GM21723 (cell line): ENCODE results near the gene EPO.
"Not testable (repeated sequence)": the region's sequence is repeated elsewhere in the genome, so short reads cannot be mapped to it uniquely, and the experiment has no call there.

Source experiments
- ATAC-seq: cut with Tn5 transposase; IDR thresholded peaks from one replicate; pipeline ENCODE4 v1.9.1; 2021; ENCODE audit warnings: mild to moderate bottlenecking, moderate library complexity; ENCODE audit not compliant: unreplicated experiment

EPO gene

DNA sequence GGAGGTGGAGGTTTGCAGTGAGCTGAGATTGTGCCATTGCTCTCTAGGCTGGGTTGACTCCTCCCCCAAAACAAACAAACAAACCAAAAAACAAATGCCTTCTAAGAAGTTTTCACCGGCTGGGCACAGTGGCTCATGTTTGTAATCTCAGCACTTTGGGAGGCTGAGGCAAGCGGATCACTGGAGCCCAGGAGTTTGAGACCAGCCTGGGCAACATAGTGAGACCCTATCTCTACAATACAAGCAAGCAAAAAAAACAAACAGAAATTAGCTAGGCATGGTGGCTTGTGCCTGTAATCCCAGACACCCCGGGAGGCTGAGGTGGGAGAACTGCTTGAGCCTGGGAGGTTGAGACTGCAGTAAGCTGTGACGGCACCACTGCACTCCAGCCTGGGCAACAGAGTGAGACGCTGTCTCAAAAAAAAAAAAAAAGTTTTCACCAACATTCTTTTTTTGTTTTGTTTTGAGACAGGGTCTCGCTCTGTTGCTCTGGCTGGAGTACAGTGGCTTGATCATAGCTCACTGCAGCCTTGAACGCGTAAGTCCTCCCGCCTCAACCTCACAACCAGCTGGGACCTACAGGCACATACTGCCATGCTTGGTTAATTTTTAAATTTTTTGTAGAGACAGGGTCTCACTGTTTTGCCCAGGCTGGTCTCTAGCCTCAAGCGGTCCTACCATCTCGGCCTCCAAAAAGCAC lies 11.8 kb downstream of the EPO start:
- no peak for ATAC-seq

GRCh38 chr7:100735730-100736129 lies 15.5 kb downstream of the EPO start:
- ATAC-seq, result no peak

DNA sequence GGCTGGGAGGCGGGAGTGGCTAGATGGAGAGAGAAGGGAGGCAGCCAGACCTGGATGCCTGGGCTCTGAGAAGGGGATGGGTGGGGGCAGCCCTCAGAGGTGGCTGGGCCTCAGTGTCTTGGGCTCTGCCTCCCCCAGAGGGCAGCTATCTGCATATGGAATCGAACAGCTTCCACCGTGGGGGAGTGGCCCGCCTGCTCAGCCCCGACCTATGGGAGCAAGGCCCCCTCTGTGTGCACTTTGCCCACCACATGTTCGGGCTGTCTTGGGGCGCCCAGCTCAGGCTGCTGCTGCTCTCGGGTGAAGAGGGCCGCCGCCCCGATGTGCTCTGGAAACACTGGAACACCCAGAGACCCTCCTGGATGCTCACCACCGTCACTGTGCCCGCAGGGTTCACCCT lies 16.4 kb downstream of the EPO start:
- no peak for ATAC-seq

GRCh38 chr7:100739934-100740333 lies 19.7 kb downstream of the EPO start:
- ATAC-seq, result no peak

DNA sequence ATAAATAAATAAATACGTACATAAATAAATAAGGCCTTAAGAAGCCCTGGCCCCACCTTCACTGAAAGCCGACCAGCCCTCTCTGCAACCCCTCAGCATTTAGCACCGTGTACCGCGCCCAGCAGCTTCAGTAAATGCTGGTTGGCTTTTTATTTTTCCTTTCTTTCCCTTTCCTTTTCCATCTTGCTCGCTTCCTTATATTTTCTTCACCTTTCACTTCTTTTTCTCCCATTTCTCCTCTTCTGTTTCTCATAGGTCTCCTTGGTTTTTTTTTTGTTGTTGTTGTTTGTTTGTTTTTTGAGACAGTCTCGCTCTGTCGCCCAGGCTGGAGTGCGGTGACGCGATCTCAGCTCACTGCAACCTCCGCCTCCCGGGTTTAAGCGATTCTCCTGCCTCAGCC lies 24.3 kb downstream of the EPO start:
- no peak for ATAC-seq

- ATAC-seq, result no peak
Measured at GRCh38 chr7:100745184-100745583, 24.9 kb downstream of the EPO start.

DNA sequence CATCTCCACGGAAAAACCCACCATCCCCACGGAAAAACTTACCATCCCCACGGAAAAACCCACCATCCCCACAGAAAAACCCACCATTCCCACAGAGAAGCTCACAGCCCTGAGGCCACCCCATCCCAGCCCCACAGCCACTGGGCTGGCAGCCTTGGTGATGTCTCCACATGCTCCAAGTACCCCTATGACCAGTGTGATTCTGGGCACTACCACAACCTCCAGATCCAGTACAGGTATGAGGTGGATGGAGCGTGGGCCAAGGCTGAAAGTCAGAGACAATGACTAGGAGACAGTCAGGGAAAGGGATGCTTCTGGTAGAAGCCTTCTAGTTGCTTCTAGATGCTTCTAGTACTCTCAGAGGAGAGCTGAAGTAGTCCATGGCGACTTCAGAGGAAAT lies 32.7 kb downstream of the EPO start:
- ATAC-seq, result no peak

- ATAC-seq, result no peak
Measured at GRCh38 chr7:100753750-100754149, 33.5 kb downstream of the EPO start.

DNA sequence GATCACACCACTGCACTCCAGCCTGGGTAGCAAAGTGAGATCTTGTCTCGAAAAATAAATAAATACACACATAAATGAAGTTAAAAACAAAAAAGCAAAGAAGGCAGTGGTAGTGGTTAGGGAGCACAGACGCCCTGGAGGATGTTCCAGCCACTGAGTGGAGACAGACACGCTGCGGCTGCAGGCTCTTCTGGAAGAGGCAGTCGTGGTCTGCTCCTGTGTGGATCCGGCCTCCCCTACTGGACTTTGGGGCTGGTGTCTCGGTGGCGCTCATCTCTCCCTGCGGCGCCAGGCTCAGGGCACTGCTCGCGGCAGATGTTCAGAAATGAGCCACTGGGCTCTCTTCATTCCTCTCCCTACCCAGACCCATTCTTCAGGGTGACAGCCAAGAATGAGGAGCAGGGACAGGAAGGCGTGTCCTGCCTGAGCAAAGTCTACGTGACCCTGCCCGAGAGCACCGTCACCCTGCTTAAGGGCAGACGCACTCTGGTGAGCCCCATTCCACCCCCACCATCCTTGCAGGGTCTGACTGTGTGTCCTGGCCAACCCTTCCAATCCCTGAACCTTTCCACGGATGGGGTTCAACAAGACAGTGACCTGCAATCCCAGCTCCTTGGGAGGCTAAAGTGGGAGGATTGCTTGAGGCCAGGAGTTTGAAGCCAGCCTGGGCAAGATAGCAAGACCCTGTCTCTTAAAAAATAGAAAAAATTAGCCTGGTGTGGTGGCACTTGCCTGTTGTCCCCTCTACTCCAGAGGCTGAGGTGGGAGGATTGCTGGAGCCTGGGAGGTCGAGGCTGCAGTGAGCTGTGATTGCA lies 39.3 kb downstream of the EPO start:
- no peak for ATAC-seq

DNA sequence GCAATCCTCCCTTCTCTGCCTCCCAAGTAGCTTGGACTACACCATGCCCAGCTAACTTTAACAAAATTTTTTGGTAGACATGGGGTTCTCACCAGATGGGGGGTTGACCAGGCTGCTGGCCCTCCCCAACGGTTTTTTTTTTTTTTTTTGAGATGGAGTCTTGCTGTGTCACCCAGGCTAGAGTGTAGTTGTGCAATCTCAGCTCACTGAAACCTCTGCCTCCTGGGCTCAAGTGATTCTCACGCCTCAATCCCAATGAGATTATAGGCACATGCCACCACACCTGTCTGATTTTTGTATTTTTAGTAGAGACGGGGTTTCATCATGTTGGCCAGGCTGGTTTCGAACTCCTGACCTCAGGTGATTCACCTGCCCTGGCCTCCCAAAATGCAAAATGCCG lies 42.6 kb downstream of the EPO start:
- ATAC-seq, result not testable (repeated sequence)

GRCh38 chr7:100763556-100764140 lies 43.4 kb downstream of the EPO start:
- no peak for ATAC-seq

DNA sequence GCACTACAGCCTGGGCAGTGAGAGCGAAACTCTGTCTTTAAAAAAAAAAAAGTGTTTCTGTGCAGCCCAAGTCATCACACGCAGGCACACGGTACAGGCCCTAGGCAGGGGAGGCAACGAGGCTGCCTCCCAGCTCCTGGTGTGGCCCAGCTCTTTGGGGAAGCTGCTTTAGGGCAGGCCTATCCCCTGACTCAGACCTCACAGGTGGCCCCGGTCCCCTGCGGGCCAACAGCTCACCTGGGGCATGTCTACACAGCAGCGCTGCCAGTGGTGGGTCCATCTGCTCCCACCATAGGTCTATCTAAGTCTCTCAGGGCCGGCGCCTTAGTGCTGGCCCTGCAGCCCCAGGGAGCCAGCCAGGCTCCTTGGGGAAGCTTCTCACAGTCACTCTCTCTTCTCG lies 44.6 kb downstream of the EPO start:
- no peak for ATAC-seq

- no peak for ATAC-seq
Measured at GRCh38 chr7:100765250-100765649, 45.0 kb downstream of the EPO start.

DNA sequence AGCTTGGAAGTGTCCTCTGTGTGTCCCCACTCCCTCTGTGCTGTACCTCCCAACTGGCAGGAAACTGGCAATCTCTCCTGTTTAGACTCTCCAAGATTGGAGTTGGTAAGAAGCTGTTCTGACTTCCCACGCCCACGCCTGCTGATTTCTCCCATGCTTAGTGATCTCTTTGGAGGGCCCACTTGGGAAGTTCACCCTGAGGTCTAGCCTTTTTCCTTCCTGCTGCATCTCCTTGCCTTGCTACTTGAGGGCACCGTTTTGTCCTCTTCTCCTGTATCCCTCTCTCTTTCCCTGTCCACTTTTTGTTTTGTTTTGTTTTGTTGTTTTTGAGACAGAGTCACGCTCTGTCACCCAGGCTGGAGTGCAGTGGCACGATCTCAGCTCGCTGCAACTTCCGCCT lies 48.5 kb downstream of the EPO start:
- ATAC-seq, result no peak
